ENCODE data around the gene TEC.

DNA sequence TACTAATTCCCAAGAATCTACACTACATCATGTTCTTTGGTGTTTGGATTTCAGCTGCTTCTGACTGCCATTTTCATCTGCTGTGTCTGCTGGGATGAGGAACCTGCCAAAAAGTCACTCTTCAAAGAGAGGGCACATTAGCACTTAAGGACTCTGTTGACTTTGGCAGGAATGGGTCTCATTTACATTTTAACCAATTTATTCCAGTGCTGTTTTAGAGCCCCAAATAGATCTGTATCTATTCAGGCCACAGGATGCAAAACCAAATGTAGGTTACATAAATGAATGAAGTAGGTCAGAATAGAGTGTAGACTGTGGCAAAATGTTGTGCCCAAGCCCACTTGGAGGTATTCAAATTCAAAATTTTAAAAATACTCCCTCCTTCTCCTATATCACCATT, 150.0 kb downstream of the TEC start:
- TF ChIP-seq, protein P1, sequence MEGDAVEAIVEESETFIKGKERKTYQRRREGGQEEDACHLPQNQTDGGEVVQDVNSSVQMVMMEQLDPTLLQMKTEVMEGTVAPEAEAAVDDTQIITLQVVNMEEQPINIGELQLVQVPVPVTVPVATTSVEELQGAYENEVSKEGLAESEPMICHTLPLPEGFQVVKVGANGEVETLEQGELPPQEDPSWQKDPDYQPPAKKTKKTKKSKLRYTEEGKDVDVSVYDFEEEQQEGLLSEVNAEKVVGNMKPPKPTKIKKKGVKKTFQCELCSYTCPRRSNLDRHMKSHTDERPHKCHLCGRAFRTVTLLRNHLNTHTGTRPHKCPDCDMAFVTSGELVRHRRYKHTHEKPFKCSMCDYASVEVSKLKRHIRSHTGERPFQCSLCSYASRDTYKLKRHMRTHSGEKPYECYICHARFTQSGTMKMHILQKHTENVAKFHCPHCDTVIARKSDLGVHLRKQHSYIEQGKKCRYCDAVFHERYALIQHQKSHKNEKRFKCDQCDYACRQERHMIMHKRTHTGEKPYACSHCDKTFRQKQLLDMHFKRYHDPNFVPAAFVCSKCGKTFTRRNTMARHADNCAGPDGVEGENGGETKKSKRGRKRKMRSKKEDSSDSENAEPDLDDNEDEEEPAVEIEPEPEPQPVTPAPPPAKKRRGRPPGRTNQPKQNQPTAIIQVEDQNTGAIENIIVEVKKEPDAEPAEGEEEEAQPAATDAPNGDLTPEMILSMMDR (IDR thresholded peaks at IDR 0.05), result no peak
- no peak for TF ChIP-seq POLR2A (IDR thresholded peaks at IDR 0.05)
